Progenitor cell of endocrine pancreas (in vitro differentiated cells): ENCODE measurements around the gene RAB6D. TPM values are rescaled to one million over a fixed set of nuclear protein-coding genes. Genes with fewer than 3 reads are reported as not detected.
A peak's percentile ranks its signal among the peaks of the same experiment; 100 is the strongest.
"Not testable (repeated sequence)": the region's sequence is repeated elsewhere in the genome, so short reads cannot be mapped to it uniquely, and the experiment has no call there.

ENCODE experiments used
- DNase-seq: peaks from one replicate; pipeline ENCODE4 v3.0.0; 2021; ENCODE audit warnings: low spot score; ENCODE audit not compliant: unreplicated experiment
- H3K27ac Mint-ChIP-seq: 2 replicates; pipeline ENCODE4 v1.8.0; 2021; ENCODE audit warnings: mild to moderate bottlenecking, moderate library complexity, mixed read lengths
- H3K27me3 Mint-ChIP-seq: 2 replicates; pipeline ENCODE4 v1.8.0; 2021; ENCODE audit warnings: mixed read lengths
- H3K36me3 Mint-ChIP-seq: 2 replicates; pipeline ENCODE4 v1.8.0; 2022; ENCODE audit warnings: mixed read lengths; ENCODE audit not compliant: insufficient read depth
- H3K4me1 Mint-ChIP-seq: 2 replicates; pipeline ENCODE4 v1.8.0; 2021; ENCODE audit warnings: low read depth, mixed read lengths
- H3K4me3 Mint-ChIP-seq: 2 replicates; pipeline ENCODE4 v1.8.0; 2021; ENCODE audit warnings: low read depth, mild to moderate bottlenecking, moderate library complexity, mixed read lengths
- H3K9me3 Mint-ChIP-seq: 2 replicates; pipeline ENCODE4 v1.8.0; 2021; ENCODE audit warnings: low read depth, mixed read lengths
- total RNA-seq: library from RNA; stranded (reverse); gene quantifications from 2 replicates; pipeline ENCODE4 v1.2.1, GENCODE V29; 2021
- TF ChIP-seq, protein P1 (sequence below): fragments of 200-600 bp; sonication (generic); IDR thresholded peaks from one replicate; pipeline ENCODE4 v1.5.0; 2021; ENCODE audit warnings: antibody characterized with exemption, mild to moderate bottlenecking; ENCODE audit not compliant: unreplicated experiment

The RAB6D gene
- total RNA-seq, 1 donor from 2014 or later: 0.31 TPM

DNA sequence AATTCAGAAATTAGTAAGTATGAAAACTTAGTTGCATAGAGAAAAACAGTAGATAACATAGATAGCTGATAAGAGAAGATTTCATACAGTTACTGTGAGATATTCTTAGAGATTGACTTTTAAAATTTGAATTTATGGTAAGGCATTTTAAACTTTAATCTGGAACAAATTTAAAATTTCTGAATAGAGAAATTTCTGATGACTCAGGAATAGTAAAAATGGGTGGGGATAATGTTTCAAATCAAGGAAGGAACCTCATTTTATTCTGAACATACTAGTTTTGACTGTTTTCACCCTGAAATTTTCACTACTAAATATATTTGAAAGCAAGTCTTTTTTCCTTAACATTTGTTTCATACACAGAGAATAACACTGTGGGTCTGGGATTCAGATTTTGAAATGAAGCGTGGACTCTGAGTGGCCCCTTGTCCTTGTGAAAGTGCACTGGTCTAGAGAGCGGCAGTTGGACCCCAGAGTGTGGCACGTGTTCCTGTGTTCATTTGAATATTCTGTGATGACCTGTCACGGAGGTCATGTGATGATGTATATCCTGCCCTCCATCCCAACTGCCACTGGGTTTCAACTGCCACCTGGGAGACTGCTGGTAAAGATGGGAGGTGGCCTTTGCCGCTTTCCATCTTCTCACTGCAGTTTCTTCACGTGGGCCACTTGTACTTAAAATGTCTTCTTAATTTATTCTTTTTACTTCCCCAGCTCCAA is 38.5 kb upstream of the RAB6D start:
- Mint-ChIP-seq H3K9me3 (no peaks in the 10 kb centered on the region), H3K4me3 (no peak overlapping the region)

DNA sequence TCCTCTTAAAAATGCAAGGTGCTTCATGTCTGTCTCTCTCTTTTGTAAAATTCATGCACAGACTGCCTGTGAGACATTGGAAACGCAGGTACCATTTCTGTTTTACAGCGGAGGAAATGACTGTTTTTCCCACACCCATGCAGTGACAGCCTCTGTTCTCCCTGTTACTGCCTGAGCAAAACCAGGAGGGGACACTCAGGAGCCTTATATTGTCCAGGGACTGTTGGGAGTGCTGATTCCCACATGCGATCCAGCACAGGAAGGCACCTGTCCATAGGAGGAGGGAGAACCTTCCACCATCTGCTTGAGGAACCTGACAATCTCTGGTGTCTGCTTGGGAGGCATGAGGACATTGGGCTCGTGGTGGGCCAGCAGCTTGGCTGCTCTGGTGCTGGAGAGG is 36.9 kb upstream of the RAB6D start:
- H3K27ac Mint-ChIP-seq: no peak overlapping the region
- H3K9me3 Mint-ChIP-seq: no peaks in the 10 kb centered on the region
- peaks cover 33% of the 10 kb centered on the region for H3K27me3 Mint-ChIP-seq
- no peak for DNase-seq
- no peaks in the 10 kb centered on the region for H3K4me1 Mint-ChIP-seq
- TF ChIP-seq, protein P1, sequence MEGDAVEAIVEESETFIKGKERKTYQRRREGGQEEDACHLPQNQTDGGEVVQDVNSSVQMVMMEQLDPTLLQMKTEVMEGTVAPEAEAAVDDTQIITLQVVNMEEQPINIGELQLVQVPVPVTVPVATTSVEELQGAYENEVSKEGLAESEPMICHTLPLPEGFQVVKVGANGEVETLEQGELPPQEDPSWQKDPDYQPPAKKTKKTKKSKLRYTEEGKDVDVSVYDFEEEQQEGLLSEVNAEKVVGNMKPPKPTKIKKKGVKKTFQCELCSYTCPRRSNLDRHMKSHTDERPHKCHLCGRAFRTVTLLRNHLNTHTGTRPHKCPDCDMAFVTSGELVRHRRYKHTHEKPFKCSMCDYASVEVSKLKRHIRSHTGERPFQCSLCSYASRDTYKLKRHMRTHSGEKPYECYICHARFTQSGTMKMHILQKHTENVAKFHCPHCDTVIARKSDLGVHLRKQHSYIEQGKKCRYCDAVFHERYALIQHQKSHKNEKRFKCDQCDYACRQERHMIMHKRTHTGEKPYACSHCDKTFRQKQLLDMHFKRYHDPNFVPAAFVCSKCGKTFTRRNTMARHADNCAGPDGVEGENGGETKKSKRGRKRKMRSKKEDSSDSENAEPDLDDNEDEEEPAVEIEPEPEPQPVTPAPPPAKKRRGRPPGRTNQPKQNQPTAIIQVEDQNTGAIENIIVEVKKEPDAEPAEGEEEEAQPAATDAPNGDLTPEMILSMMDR: no peak
- no peak overlapping the region for H3K4me3 Mint-ChIP-seq
- H3K36me3 Mint-ChIP-seq: no peaks in the 10 kb centered on the region

More for the DNA sequence above, 38.5 kb upstream of the RAB6D start:
- Mint-ChIP-seq H3K36me3 (no peaks in the 10 kb centered on the region), H3K4me1 (no peaks in the 10 kb centered on the region), H3K27ac (no peak overlapping the region), H3K27me3 (peaks cover 26% of the 10 kb centered on the region)
- TF ChIP-seq, protein P1: no peak
- DNase-seq: no peak

DNA sequence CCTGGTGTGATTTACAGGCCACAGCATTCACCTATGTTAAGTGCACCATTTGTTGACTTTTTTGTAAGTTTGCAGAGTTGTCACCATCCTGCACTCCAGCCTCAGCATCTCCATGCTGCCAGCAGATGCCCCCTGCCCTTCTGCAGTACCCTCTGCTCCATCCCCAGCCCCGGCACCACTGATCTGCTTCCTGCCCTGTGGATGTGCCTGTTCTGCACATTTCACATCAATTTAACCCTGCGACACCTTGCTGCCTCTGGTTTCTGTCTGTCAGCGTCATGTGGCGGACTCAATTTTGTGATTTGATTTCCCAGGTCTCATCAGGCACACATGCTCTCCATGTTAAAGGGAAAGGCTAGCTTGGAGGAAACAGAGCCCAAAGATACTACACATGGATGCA is 36.5 kb upstream of the RAB6D start:
- not testable (repeated sequence) for H3K27ac Mint-ChIP-seq, DNase-seq, H3K4me3 Mint-ChIP-seq, H3K9me3 Mint-ChIP-seq, H3K36me3 Mint-ChIP-seq, H3K4me1 Mint-ChIP-seq
- H3K27me3 Mint-ChIP-seq: peaks cover 33% of the 10 kb centered on the region

DNA sequence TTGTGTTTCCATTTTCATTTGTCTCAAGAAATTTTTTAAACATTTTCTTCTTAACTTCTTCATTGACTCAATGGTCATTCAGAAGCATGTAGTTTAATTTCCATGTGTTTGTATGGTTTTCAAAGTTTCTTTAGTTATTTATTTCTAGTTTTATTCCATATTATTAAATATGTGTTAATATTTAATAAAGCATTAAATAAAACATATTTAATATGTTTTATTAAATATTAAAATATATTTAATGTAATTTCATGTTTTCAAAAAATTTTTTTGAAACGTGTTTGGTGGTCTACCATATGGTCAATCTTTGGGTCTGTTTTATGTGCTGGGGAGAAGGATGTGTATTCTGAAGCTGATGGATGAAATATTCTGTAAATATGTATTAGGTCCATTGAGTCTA is 32.2 kb upstream of the RAB6D start:
- not testable (repeated sequence) for DNase-seq, H3K9me3 Mint-ChIP-seq, H3K36me3 Mint-ChIP-seq, H3K4me3 Mint-ChIP-seq, H3K4me1 Mint-ChIP-seq, H3K27ac Mint-ChIP-seq
- peaks cover 41% of the 10 kb centered on the region for H3K27me3 Mint-ChIP-seq

DNA sequence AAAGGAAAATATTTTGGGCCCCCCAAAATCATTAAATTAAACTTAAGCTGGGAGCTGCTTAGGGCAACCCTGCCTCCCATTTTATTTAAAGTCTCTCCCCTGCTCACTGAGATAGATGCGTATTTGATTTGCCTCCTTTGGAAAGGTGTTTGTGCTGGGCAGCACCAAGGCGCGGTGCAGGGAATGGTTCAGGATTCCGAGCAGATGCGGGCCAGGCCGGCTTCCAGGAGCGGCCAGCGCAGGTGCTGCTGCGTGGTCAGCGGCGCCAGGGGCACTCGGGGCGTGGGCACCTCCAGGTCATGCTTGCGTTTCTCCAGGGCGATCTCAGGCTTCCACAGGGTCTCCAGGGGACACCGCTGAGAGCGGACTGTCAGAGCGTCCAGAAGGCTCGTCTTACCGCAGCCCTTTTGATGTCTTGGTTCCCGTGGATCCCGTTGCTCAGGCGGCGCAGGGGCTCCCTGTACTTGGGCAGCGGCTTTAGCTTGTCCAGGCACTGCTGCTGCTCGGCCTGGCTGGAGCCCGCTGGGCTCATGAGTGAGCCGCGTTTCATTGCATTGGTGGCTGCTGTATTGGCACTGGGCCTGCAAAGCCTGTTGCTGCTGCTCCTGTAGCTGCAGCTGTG is 31.2 kb upstream of the RAB6D start:
- not testable (repeated sequence) for H3K9me3 Mint-ChIP-seq, H3K36me3 Mint-ChIP-seq, DNase-seq, H3K4me1 Mint-ChIP-seq
- Mint-ChIP-seq H3K27ac (peak overlapping the region; percentile 45), H3K27me3 (peaks cover 30% of the 10 kb centered on the region), H3K4me3 (peak overlapping the region; percentile 80)

DNA sequence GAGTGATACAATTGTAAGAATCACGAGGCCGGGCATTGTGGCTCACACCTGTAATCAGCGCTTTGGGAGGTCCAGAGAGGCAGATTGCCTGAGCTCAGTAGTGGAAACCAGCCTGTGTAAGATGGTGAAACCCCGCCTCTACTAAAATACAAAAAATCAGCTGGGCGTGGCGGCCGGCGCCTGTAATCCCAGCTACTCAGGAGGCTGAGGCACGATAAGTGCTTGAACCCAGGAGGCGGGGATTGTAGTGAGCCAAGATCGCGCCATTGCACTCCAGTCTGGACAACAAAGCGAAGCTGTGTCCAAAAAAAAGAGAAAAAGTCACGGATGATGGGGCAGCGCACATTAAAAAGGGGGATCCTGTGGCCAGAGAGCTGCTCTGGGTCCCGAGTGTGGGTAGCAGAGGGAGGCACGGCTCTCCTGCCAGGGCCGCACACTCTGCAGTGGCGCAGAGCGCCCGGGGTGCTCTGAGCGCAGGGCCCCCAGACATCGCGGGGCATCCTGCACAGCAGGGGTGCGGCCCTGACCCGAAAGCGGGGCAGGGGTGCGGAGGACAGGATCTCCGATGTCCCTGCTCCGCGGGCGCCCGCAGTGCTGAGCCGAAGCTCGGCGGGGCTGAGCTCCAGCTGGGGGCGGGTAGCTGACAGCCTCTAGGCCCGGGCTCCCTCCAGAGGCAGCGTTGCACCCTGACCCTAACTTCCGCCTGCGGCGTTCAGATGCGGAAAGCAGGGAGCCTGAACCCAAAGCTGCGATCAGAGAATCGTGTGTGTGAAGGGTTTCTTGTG is 30.4 kb upstream of the RAB6D start:
- DNase-seq: peak; percentile 34
- TF ChIP-seq, protein P1: peak; percentile 36
- Mint-ChIP-seq H3K4me1 (peaks cover 6% of the 10 kb centered on the region), H3K9me3 (no peaks in the 10 kb centered on the region), H3K27me3 (peaks cover 29% of the 10 kb centered on the region), H3K4me3 (peak overlapping the region; percentile 80), H3K36me3 (no peaks in the 10 kb centered on the region), H3K27ac (peak overlapping the region; percentile 24)

DNA sequence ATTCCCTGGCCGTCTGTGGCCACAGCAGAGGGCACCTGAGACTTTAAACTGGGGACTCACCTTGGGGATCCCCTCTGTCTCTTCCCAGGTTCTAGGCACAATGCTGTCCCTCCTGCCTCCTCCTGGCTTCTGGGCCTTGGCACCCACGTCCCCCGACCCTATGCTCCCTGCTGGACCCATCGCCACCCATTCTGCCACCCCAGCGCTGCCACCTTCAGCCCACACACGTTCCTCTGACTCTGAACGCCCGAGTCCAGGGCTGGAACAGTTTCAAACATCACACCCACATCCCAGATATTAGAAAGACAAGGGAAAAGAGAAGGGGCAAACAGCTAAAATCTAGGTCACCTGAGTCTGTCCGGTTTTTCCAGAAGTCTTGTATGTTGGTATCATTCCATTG is 28.0 kb upstream of the RAB6D start:
- peak overlapping the region; percentile 45 for H3K27ac Mint-ChIP-seq
- DNase-seq, H3K4me1 Mint-ChIP-seq, H3K9me3 Mint-ChIP-seq, H3K36me3 Mint-ChIP-seq, H3K4me3 Mint-ChIP-seq: not testable (repeated sequence)
- H3K27me3 Mint-ChIP-seq: peaks cover 32% of the 10 kb centered on the region

DNA sequence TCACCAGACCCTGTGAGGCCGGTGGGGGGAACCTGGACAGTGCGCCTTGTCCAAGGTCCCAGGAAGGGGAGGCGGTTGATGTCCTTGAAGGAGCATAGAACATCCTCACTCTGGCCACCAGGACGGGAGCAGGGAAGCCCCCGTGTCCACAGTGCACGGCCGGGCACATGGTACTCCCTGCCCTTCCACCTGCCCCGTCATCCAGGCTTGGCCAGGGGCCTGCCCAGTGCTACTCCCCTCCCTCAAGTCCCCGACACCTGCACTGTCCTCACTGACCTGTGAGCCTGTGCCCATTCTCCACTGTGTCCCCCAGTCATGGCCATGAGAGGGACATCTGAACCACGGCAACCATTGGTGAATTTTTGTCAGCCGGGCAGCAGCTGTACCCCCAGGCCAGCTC is 27.5 kb upstream of the RAB6D start:
- not testable (repeated sequence) for H3K4me3 Mint-ChIP-seq, DNase-seq, H3K4me1 Mint-ChIP-seq, H3K36me3 Mint-ChIP-seq, H3K9me3 Mint-ChIP-seq, H3K27ac Mint-ChIP-seq
- H3K27me3 Mint-ChIP-seq: peaks cover 29% of the 10 kb centered on the region

DNA sequence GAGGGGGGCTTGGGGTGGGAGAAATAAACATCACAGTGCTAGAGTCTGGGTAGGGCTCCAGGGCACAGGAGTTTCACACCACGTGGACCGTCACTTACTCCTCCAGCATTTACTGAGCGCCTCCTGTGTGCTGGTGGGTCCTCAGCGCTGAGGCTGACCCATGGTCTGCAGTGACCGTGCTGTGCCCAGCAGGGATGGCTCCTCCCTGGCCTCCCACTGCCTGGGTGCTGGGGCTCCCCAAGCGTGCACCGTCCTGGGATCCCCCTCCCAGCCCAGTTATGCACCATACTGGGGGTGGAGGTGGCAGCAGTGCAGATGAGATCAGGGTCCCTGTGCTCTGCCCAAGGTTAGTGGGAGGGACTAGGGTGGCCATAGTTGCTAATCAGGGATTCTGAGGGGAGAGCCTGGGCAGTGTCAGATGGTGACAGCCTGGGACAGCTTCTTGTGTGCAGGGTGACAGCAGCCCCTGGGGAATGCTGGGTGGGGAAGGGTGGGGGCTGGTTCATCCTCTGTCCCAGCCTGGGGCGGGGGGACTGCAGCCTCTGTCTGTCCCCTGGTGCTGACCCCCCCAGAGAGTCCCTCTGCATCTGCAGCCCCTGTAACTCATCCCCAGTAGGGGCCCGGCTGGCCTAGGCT is 26.6 kb upstream of the RAB6D start:
- not testable (repeated sequence) for H3K9me3 Mint-ChIP-seq, H3K4me3 Mint-ChIP-seq, H3K36me3 Mint-ChIP-seq, H3K4me1 Mint-ChIP-seq, H3K27ac Mint-ChIP-seq, DNase-seq
- peaks cover 34% of the 10 kb centered on the region for H3K27me3 Mint-ChIP-seq
